Measurements from ENCODE around the gene GRM8. TPM values are rescaled to one million over a fixed set of nuclear protein-coding genes. Genes with fewer than 3 reads are reported as not detected.

The GRM8 gene
- total RNA-seq, 1 donor from 2014 or later: 1.8 TPM

DNA sequence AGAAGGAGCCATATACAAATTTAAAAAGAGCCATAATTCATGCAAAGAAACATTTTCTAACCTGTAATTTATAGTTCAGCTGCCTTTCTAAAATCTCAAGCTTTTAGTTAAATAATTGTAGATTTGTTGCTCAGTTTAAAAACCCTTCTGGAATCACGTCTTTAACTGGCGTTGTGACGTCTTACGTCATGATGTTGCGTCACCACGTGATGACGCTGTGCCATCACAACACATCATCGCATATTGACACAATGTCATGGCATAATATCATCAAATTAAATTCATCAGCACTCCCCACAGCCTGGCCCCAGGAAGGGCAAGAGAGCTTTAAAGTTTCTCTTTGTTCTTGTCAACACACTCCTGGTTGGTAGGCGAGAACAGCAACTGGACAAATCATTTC, 194.8 kb downstream of the GRM8 start:
- intact Hi-C loops (cut with DNase I): no loop called here
- ATAC-seq (no peak), DNase-seq (ENCODE audit: low spot score) (no peak)

DNA sequence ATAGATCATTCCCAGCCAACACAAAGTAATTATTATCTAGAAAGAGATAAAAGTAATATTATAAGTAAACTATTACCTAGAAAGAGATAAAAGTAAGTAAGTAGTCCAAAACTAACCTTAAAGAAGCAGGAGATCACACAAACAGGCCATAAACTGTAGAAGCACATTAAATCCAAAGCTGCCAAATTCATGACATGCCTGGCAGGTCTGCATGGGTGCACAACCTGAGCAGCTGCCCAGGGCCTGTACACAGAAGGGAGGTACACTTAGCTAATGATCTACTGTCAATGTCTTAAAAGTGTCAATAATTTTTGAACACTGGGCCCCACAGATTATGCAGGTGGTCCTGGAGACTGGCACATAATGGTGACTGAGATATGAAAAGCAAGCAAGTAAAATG, 196.5 kb downstream of the GRM8 start:
- DNase-seq (ENCODE audit: low spot score) (no peak), ATAC-seq (no peak)
- intact Hi-C loops (cut with DNase I): no loop called here

DNA sequence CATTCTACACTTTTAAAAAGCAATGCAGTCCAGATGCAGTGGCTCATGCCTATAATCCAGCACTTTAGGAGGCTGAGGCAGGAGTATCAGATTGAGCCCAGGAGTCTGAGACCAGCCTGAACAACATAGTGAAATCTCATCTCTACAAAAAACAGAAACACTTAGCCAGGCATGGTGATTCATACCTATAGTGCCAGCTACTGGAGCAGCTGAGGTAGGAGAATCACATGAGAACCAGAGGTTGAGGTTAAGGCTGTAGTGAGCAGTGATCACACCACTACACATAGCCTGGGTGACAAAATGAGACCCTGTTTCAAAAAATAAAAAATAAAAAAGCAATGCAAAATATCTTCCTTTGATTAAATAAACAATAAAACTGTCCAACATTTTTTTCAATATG, 205.2 kb downstream of the GRM8 start:
- intact Hi-C loops (cut with DNase I): no loop called here
- DNase-seq (ENCODE audit: low spot score) (no peak), ATAC-seq (no peak)

GRCh38 chr7:127041689-127042452, 210.9 kb downstream of the GRM8 start:
- intact Hi-C loops (cut with DNase I): no loop called here
- DNase-seq (ENCODE audit: low spot score) (no peak), ATAC-seq (no peak)

DNA sequence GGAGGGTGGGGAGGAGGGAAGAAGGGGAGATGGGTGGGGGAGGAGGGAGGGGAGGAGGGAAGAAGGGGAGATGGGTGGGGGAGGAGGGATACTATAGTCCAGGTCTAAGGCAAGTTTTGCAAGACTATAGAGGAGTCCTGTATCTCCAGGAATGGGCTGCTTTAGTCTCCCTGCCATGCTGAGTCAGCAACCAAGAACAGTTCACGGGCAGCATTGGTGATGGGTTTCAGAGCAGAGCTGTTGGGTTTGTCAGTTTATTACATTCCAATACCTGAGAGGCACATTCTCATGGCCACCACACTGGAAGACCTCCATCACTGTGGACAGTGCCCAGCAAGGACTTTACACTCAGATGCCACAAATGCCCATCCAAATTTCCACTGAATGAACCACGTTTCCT, 212.7 kb downstream of the GRM8 start:
- ATAC-seq (no peak), DNase-seq (ENCODE audit: low spot score) (no peak)
- intact Hi-C loops (cut with DNase I): no loop called here

DNA sequence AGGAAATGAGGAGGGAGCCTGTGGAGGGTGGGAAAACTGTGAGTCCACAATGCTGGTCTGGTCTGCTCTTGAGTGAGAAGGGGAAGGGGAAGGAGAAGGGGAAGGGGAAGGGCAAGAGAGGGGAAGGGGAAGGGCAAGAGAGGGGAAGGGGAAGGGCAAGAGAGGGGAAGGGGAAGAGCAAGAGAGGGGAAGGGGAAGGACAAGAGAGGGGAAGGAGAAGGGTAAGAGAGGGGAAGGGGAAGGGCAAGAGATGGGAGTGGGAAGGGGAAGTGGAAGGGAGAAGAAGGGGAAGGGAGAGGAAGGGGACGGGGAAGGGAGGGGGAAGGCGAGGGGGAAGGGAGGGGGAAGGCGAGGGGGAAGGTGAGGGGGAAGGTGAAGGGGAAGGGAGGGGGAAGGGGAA, 213.2 kb downstream of the GRM8 start:
- ATAC-seq (no peak), DNase-seq (ENCODE audit: low spot score) (no peak)
- intact Hi-C loops (cut with DNase I): no loop called here

GRCh38 chr7:127035203-127035849, 217.4 kb downstream of the GRM8 start:
- intact Hi-C loops (cut with DNase I): no loop called here
- ATAC-seq: no peak
- no peak for DNase-seq (ENCODE audit: low spot score)

GRCh38 chr7:127034186-127034806, 218.4 kb downstream of the GRM8 start:
- DNase-seq (ENCODE audit: low spot score) (no peak), ATAC-seq (no peak)
- intact Hi-C loops (cut with DNase I): no loop called here

- DNase-seq (ENCODE audit: low spot score): no peak
- intact Hi-C loops (cut with DNase I): no loop called here
- ATAC-seq: no peak
These were observed 222.9 kb downstream of the GRM8 start for GRCh38 chr7:127029823-127030222.

DNA sequence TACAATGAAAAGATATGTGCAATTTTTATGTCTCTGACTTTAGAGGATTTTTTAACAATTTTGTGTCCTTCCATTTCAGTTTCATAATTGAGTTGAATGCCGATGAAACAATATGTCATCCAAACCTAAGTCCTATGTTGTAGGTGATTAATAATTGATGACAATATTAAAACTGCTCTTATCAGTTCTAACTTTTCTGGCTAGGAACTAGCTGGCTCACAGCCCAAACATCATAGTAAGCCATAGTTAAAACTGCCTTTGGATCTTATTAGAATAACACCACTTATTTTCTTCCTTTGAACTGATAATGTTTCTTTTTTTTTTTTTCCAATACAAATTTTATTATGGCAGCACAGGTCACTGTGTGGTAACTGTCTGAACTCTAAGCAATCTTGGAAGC, 230.9 kb downstream of the GRM8 start:
- intact Hi-C loops (cut with DNase I): no loop called here
- no peak for DNase-seq (ENCODE audit: low spot score)
- ATAC-seq: no peak

- no peak for DNase-seq (ENCODE audit: low spot score)
- no peak for ATAC-seq
- intact Hi-C loops (cut with DNase I): no loop called here
These were observed 231.6 kb downstream of the GRM8 start for GRCh38 chr7:127021019-127021738.

GRCh38 chr7:127018889-127019288, 233.9 kb downstream of the GRM8 start:
- intact Hi-C loops (cut with DNase I): no loop called here
- ATAC-seq: no peak
- DNase-seq (ENCODE audit: low spot score): no peak

- DNase-seq (ENCODE audit: low spot score) (no peak), ATAC-seq (no peak)
- intact Hi-C loops (cut with DNase I): no loop called here
These were observed 235.5 kb downstream of the GRM8 start for GRCh38 chr7:127017196-127017595.

DNA sequence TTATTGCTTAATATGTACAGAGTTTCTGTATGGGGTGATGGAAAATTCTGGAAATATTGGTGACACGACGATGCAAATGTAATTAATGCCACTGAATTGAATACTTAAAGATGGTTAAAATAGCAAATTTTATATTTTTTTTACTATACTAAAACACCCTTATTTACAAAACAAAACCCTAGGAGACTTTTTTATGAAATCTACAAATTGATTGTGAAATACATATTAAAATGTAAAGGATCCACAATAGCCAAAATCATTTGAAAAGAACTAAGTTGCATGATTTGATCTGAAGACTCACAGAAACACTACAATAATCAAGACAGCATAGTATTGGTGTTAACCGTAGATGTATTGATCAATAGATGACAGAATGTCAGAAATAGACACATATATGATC, 252.0 kb downstream of the GRM8 start:
- intact Hi-C loops (cut with DNase I): no loop called here
- no peak for ATAC-seq

GRCh38 chr7:126996659-126997058, 256.1 kb downstream of the GRM8 start:
- intact Hi-C loops (cut with DNase I): no loop called here
- no peak for ATAC-seq
- DNase-seq (ENCODE audit: low spot score): no peak

More for the DNA sequence above, 252.0 kb downstream of the GRM8 start:
- DNase-seq (ENCODE audit: low spot score): no peak

DNA sequence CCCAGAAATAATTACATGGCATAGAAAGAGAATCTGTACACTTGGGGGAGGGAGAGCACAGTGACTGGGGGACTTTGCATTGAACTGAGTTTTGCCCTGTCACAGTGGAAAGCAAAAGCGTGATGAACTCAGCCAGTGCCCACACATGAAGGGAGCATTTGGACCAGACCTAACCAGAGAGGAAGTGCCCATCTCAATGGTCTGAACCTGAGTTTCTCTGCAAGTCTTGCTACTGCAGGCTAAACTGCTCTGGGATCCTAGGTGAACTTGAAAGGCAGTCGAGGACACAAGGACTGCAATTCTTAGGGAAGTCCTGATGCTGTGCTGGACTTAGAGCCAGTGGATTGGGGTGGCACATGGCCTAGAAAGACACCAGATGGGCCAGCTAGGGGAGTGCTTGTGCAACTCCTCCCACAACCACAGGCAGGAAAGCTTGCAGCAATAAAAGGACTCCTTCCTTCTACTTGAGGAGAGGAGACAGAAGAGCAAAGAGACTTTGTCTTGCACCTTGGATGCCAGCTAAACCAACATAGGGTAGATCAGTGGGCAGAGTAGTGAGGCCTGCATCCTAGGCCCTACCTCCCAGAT, 259.0 kb downstream of the GRM8 start:
- intact Hi-C loops (cut with DNase I): no loop called here
- DNase-seq (ENCODE audit: low spot score): no peak
- ATAC-seq: no peak

- ATAC-seq: no peak
- intact Hi-C loops (cut with DNase I): no loop called here
- DNase-seq (ENCODE audit: low spot score): no peak
These were observed 264.7 kb downstream of the GRM8 start for GRCh38 chr7:126988022-126988421.

- ATAC-seq (no peak), DNase-seq (ENCODE audit: low spot score) (no peak)
- intact Hi-C loops (cut with DNase I): no loop called here
These were observed 273.0 kb downstream of the GRM8 start for GRCh38 chr7:126979722-126980121.

DNA sequence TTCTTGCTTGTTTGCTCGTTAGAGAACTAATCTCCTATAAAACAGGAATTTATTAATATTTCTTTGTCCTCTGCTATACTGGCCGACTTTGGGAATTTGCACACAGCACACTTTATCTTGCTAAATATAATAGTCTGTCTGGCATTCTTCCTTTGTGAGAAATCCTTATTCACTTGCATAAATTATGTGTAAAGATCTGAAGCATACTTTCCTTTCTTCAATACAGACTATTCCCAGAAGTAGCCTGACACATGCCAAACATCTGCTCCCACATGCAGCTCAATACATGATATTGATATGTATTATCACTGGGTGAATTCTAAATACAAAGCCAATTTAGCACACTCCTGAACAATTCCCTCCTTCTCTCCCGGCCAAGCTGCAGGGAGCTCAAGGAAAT, 273.9 kb downstream of the GRM8 start:
- no peak for ATAC-seq
- intact Hi-C loops (cut with DNase I): no loop called here
- no peak for DNase-seq (ENCODE audit: low spot score)

All from sciatic nerve (tissue), 2 donors.